Endothelial cell of umbilical vein (primary cell): ENCODE results near the gene CAPNS1. TPM values are rescaled to one million over a fixed set of nuclear protein-coding genes. Genes with fewer than 3 reads are reported as not detected.

Experiments used
- BruUV-seq: library from RNA; stranded (reverse); fragments of 400-500 nt; replicated peaks from 2 replicates; lab custom pipeline; 2021; lab: Mats Ljungman, UMichigan
- CTCF ChIA-PET: fragments of 300-600, 350-600 bp; sonication (Branson Sonifier 250); formaldehyde crosslinking; loops from one replicate; lab custom pipeline; 2021; ENCODE audit warnings: antibody characterized with exemption, inconsistent platforms; lab: Charles Lee
- POLR2A ChIA-PET: fragments of 300-600, 350-600 bp; sonication (Branson Sonifier 250); formaldehyde crosslinking; loops from one replicate; lab custom pipeline; 2021; ENCODE audit warnings: antibody characterized with exemption, inconsistent platforms; lab: Charles Lee
- DNase-seq: peaks from one replicate; pipeline ENCODE4 v3.0.0-alpha.2; 2011; ENCODE audit warnings: low read depth, low spot score
- FAIRE-seq: peaks from 2 replicates; lab custom pipeline; 2011; peaks lifted over from hg19 to GRCh38; lab: Jason Lieb, UNC
- H2AFZ ChIP-seq: 2 replicates; pipeline ENCODE4 v1.6.0; 2012; ENCODE audit warnings: low read depth, low read length, control low read depth, inconsistent platforms
- H3K27ac ChIP-seq: 2 replicates; pipeline ENCODE4 v1.5.1; 2011; ENCODE audit warnings: low read depth, mild to moderate bottlenecking, control low read depth, low read length, moderate library complexity; ENCODE audit not compliant: insufficient read depth
- H3K27me3 ChIP-seq, 2 experiments: 2 replicates each; pipeline versions ENCODE4 v1.6.0 to v1.6.1; 2011; ENCODE audit warnings: low read length in 2 of 2, mixed read lengths in 1 of 2; ENCODE audit not compliant: control insufficient read depth in 2 of 2, insufficient read depth in 2 of 2
- H3K36me3 ChIP-seq, 2 experiments: 2 replicates in 1 of 2; 3 replicates in 1 of 2; pipeline ENCODE4 v1.5.1; 2011; ENCODE audit warnings: low read length in 2 of 2, mild to moderate bottlenecking in 1 of 2, moderate library complexity in 1 of 2; ENCODE audit not compliant: control insufficient read depth in 2 of 2, insufficient read depth in 2 of 2; ENCODE audit errors: extremely low read depth in 1 of 2
- H3K4me1 ChIP-seq: 3 replicates; pipeline ENCODE4 v1.5.1; 2011; ENCODE audit warnings: mild to moderate bottlenecking, low read length; ENCODE audit not compliant: control insufficient read depth, insufficient read depth; ENCODE audit errors: extremely low read depth
- H3K4me2 ChIP-seq: 2 replicates; pipeline ENCODE4 v1.6.1; 2011; ENCODE audit warnings: low read length, control low read depth, mixed read lengths; ENCODE audit not compliant: insufficient read depth
- H3K4me3 ChIP-seq, 3 experiments: fragments of 200-600 bp in 1 of 3; sonication (generic), shearing (Covaris generic) in 1 of 3; replicated peaks in 1 of 3; 2 replicates each; pipeline ENCODE4 v1.5.1; 2011 to 2016; ENCODE audit warnings: control low read depth in 3 of 3, low read length in 3 of 3, mild to moderate bottlenecking in 2 of 3, inconsistent platforms in 1 of 3, low read depth in 1 of 3, moderate library complexity in 1 of 3; ENCODE audit not compliant: insufficient read depth in 1 of 3
- H3K79me2 ChIP-seq: 2 replicates; pipeline ENCODE4 v1.6.0; 2012; ENCODE audit warnings: low read length, inconsistent platforms; ENCODE audit not compliant: control insufficient read depth, insufficient read depth
- H3K9ac ChIP-seq: replicated peaks from 2 replicates; pipeline ENCODE3; 2011; ENCODE audit warnings: low read length, control low read depth; ENCODE audit not compliant: insufficient read depth; ENCODE audit errors: extremely low read depth
- H3K9me1 ChIP-seq: replicated peaks from 3 replicates; pipeline ENCODE4 v1.6.0; 2011; ENCODE audit warnings: mild to moderate bottlenecking, low read length; ENCODE audit not compliant: control insufficient read depth, insufficient read depth; ENCODE audit errors: extremely low read depth
- H3K9me3 ChIP-seq: replicated peaks from 2 replicates; pipeline ENCODE4 v1.5.1; 2012; ENCODE audit warnings: low read length, inconsistent platforms; ENCODE audit not compliant: control insufficient read depth, insufficient read depth
- H4K20me1 ChIP-seq: replicated peaks from 2 replicates; pipeline ENCODE3; 2011; ENCODE audit warnings: mild to moderate bottlenecking, low read length; ENCODE audit not compliant: control insufficient read depth, insufficient read depth; ENCODE audit errors: extremely low read depth
- EZH2 ChIP-seq: IDR thresholded peaks from 2 replicates; pipeline ENCODE4 v1.6.1; 2012; ENCODE audit warnings: borderline replicate concordance, low read depth, mild to moderate bottlenecking, moderate library complexity, low read length, inconsistent platforms; ENCODE audit not compliant: severe bottlenecking
- FOS ChIP-seq: IDR thresholded peaks from 2 replicates; pipeline ENCODE4 v1.6.1; 2011; ENCODE audit warnings: mild to moderate bottlenecking, low read length, moderate library complexity, borderline replicate concordance; ENCODE audit not compliant: insufficient read depth
- JUN ChIP-seq: IDR thresholded peaks from 2 replicates; pipeline ENCODE4 v1.6.1; 2011; ENCODE audit warnings: borderline replicate concordance, low read depth; ENCODE audit not compliant: insufficient read length, insufficient read depth
- MYC ChIP-seq: IDR thresholded peaks from one replicate; pipeline ENCODE4 v1.6.1; 2011; ENCODE audit warnings: mild to moderate bottlenecking, low read depth, low read length
- POLR2A ChIP-seq: IDR thresholded peaks from 2 replicates; pipeline ENCODE4 v1.6.1; 2012; ENCODE audit warnings: low read depth, mild to moderate bottlenecking, control low read depth, low read length
- POLR2AphosphoS5 ChIP-seq: IDR thresholded peaks from 2 replicates; pipeline ENCODE4 v1.6.1; 2012; ENCODE audit warnings: low read depth, mild to moderate bottlenecking, control low read depth, low read length, moderate library complexity; ENCODE audit not compliant: insufficient read depth
- dilution Hi-C: fragments of 300-500 bp; cut with MboI; formaldehyde crosslinking; loops from one replicate; pipeline ENCODE4 v1.15.0; 2019; ENCODE audit warnings: low sequenced_read_pairs; ENCODE audit not compliant: extremely low pct_ligation_motif_present
- intact Hi-C: fragments of 100-400 bp; cut with micrococcal nuclease; formaldehyde crosslinking; loops from one replicate; pipeline ENCODE4 v1.10.0; 2022
- polyA plus RNA-seq, 4 experiments: library from polyadenylated mRNA; depleted of rRNA in 3 of 4; stranded (reverse) in 3 of 4; unstranded in 1 of 4; fragments of >200 nt; gene quantifications; 2 replicates each; pipeline versions ENCODE4 v1.2.1 to v1.2.3, GENCODE V29; 2011 to 2012; ENCODE audit warnings: missing spikeins in 1 of 4
- total RNA-seq: library from RNA; stranded (reverse); gene quantifications from 2 replicates; pipeline ENCODE4 v1.2.3, GENCODE V29; 2021
- TF ChIP-seq, protein P1 (sequence below), 2 donors: IDR thresholded peaks; 1 replicate in 1 of 2; 2 replicates in 1 of 2; pipeline ENCODE4 v1.5.1; 2011; ENCODE audit warnings: low read length in 2 of 2, mild to moderate bottlenecking in 2 of 2, moderate library complexity in 2 of 2, control low read depth in 1 of 2, inconsistent platforms in 1 of 2, low read depth in 1 of 2; ENCODE audit not compliant: insufficient read depth in 1 of 2; ENCODE audit errors: extremely low read depth in 1 of 2

Gene CAPNS1
- total and polyA plus RNA-seq, 2 donors (not counting 3 experiments of a cell fraction or from before 2014, with no cell fraction given), result 777 to 1,095 TPM

DNA sequence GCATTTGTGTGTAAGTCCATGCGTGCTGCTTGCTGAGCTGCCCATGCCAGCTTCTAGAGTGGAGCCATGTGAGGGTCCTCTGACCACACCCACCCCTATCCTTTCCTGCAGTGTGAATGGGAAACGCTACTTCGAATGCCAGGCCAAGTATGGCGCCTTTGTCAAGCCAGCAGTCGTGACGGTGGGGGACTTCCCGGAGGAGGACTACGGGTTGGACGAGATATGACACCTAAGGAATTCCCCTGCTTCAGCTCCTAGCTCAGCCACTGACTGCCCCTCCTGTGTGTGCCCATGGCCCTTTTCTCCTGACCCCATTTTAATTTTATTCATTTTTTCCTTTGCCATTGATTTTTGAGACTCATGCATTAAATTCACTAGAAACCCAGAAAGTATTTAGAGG is 14.3 kb upstream of the CAPNS1 start:
- intact Hi-C loops (loop anchor here (5.0 kb wide), 1 partner anchor 647 kb away; the partner anchor contains the start of gene ZNF850), dilution Hi-C loops (no loop called here)
- ChIA-PET CTCF (interaction anchor here (1.3 to 4.8 kb wide), 2 partner anchors 44 to 65 kb away, joined by 4 to 43 read pairs; no protein-coding TSS in a partner anchor), POLR2A (no interaction called here)
- Histone ChIP-seq H3K9me1 (no peaks in the 10 kb centered on the region), H3K9me3 (no peaks in the 10 kb centered on the region), H3K4me2 (no peak overlapping the region), H3K4me1 (peaks cover 6% of the 10 kb centered on the region), H4K20me1 (no peaks in the 10 kb centered on the region), H3K27ac (no peak overlapping the region), H3K4me3 (no peak overlapping the region), H2AFZ (no peak overlapping the region), H3K36me3 (peaks cover 6 to 13% of the 10 kb centered on the region in 2 experiments), H3K79me2 (no peaks in the 10 kb centered on the region), H3K9ac (no peak overlapping the region), H3K27me3 (no peaks in the 10 kb centered on the region)
- FAIRE-seq (no peak), DNase-seq (no peak)
- BruUV-seq, result no TSS peak
- no peak for TF ChIP-seq POLR2A
- no peak for TF ChIP-seq JUN
- TF ChIP-seq MYC, result no peak
- TF ChIP-seq, protein P1, sequence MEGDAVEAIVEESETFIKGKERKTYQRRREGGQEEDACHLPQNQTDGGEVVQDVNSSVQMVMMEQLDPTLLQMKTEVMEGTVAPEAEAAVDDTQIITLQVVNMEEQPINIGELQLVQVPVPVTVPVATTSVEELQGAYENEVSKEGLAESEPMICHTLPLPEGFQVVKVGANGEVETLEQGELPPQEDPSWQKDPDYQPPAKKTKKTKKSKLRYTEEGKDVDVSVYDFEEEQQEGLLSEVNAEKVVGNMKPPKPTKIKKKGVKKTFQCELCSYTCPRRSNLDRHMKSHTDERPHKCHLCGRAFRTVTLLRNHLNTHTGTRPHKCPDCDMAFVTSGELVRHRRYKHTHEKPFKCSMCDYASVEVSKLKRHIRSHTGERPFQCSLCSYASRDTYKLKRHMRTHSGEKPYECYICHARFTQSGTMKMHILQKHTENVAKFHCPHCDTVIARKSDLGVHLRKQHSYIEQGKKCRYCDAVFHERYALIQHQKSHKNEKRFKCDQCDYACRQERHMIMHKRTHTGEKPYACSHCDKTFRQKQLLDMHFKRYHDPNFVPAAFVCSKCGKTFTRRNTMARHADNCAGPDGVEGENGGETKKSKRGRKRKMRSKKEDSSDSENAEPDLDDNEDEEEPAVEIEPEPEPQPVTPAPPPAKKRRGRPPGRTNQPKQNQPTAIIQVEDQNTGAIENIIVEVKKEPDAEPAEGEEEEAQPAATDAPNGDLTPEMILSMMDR (IDR thresholded peaks at IDR 0.05; ENCODE audit: extremely low read depth in 1 of 2, insufficient read depth in 1 of 2, low read depth in 1 of 2, low read length in 2 of 2), result no peak
- no peak for TF ChIP-seq EZH2
- TF ChIP-seq POLR2AphosphoS5, result no peak
- no peak for TF ChIP-seq FOS
